Cardiac muscle cell (in vitro differentiated cells and primary cell): ENCODE measurements around the gene ZC3H12A. TPM values are rescaled to one million over a fixed set of nuclear protein-coding genes. Genes with fewer than 3 reads are reported as not detected.

Experiments
- DNase-seq, 2 donors: peaks; one replicate each; pipeline versions ENCODE4 v3.0.0 to v3.0.0-alpha.2; 2010 to 2017; ENCODE audit warnings: low read depth in 1 of 2, low spot score in 1 of 2
- H3K27ac ChIP-seq: fragments of 200-600 bp; sonication (generic); 2 replicates; pipeline ENCODE4 v1.5.1; 2016
- H3K27me3 ChIP-seq: fragments of 200-600 bp; sonication (generic); 2 replicates; pipeline ENCODE4 v1.6.0; 2016; ENCODE audit warnings: control low read depth
- H3K36me3 ChIP-seq: fragments of 200-600 bp; sonication (generic); 2 replicates; pipeline ENCODE4 v1.5.1; 2016; ENCODE audit warnings: control low read depth
- H3K4me1 ChIP-seq: fragments of 200-600 bp; sonication (generic); 2 replicates; pipeline ENCODE4 v1.8.1; 2017; ENCODE audit warnings: low read depth, mild to moderate bottlenecking, mixed run types
- H3K4me3 ChIP-seq: fragments of 200-600 bp; sonication (generic); 2 replicates; pipeline ENCODE4 v1.5.1; 2016; ENCODE audit warnings: mild to moderate bottlenecking
- H3K9me3 ChIP-seq: fragments of 200-600 bp; sonication (generic); 2 replicates; pipeline ENCODE4 v1.5.1; 2017; ENCODE audit warnings: low read depth, mild to moderate bottlenecking, control low read depth
- polyA plus RNA-seq: library from polyadenylated mRNA; unstranded; fragments of >200 nt; fragmentation: Nextera tagmentation; extraction: Ambion mirVana; gene quantifications from 2 replicates; pipeline ENCODE4 v1.2.1, GENCODE V29; 2016
- total RNA-seq: library from RNA; depleted of rRNA; stranded (reverse); fragments of >200 nt; gene quantifications from 2 replicates; pipeline ENCODE4 v1.2.3, GENCODE V29; 2016
- TF ChIP-seq, protein P1 (sequence below): IDR thresholded peaks from 2 replicates; pipeline ENCODE4 v1.5.1; 2012; ENCODE audit warnings: low read depth, mild to moderate bottlenecking, low read length

Gene ZC3H12A
- total and polyA plus RNA-seq, 2 experiments from 2014 or later: 5.2 to 14.0 TPM

DNA sequence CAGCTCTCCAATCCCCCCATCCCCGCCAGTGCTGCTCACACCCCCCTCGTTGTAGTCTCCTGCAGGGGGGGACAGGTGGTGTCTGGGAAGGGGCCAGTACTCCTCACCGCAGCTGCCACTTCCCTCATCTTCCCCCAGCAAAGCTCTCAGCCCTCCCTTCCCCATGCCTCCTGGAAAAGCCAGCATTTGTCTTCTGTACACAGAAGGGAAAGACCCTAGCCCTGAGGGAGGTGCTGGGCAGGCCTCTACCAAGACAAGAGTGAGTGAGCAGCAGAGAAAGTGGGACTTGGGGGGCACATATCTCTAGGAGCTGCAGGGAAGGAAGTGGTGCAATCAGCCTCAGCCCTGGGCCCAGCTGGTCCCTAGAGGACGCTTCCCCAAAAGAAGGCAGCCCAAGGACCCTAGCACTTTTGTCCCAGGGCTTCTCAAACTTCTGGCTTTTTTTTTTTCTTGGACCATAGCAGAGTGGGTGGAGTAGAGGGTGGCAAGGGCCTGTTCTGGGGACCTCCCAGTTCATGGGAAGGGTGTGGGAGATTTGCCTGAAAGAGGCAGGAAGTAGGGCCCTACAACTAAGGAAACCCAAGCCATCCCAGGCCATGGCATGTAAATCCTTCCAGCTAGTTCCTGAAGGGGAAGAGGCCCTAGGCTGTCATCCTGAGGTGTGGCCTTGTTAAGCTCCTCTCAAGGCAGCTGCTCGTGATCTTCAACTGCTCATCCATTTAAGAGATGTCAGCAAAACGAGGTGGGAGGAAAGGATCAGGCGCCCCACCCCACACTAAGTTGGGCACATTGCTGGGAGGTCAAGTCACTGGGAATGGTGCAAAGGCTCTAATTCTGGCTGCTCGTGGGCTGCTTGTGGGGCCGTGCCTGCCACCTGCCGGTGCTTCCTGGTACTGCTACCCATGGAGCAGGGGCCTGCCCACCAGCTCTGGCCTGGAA lies 12.6 kb downstream of the ZC3H12A start:
- H3K36me3 ChIP-seq: peaks cover 4% of the 10 kb centered on the region
- H3K4me3 ChIP-seq: no peak overlapping the region
- H3K4me1 ChIP-seq: no peaks in the 10 kb centered on the region
- H3K9me3 ChIP-seq: no peaks in the 10 kb centered on the region
- TF ChIP-seq, protein P1, sequence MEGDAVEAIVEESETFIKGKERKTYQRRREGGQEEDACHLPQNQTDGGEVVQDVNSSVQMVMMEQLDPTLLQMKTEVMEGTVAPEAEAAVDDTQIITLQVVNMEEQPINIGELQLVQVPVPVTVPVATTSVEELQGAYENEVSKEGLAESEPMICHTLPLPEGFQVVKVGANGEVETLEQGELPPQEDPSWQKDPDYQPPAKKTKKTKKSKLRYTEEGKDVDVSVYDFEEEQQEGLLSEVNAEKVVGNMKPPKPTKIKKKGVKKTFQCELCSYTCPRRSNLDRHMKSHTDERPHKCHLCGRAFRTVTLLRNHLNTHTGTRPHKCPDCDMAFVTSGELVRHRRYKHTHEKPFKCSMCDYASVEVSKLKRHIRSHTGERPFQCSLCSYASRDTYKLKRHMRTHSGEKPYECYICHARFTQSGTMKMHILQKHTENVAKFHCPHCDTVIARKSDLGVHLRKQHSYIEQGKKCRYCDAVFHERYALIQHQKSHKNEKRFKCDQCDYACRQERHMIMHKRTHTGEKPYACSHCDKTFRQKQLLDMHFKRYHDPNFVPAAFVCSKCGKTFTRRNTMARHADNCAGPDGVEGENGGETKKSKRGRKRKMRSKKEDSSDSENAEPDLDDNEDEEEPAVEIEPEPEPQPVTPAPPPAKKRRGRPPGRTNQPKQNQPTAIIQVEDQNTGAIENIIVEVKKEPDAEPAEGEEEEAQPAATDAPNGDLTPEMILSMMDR: peak; percentile 99
- no peak overlapping the region for H3K27ac ChIP-seq
- peak; percentile 75 to 82 for DNase-seq
- no peaks in the 10 kb centered on the region for H3K27me3 ChIP-seq

DNA sequence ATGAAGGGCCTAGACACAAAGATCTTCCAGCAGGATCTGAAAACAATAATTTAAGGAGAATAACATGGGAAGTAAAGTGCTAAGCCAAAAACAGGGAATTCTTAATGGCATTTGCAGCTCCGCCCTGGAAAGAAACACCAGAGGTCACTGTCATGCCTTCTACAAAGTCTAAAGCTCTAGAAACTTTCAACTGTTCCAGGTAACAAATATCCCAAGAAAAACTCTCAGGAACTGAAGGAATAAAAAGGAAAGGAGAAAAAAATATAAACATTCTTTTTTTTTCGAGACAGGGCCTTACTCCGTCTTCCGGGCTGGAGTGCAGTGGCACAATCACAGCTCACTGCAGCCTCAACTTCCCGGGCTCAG lies 13.2 kb downstream of the ZC3H12A start:
- H3K4me3 ChIP-seq: no peak overlapping the region
- no peak for DNase-seq
- H3K27ac ChIP-seq: peak overlapping the region; percentile 7
- TF ChIP-seq, protein P1: no peak
- peaks cover 5% of the 10 kb centered on the region for H3K36me3 ChIP-seq
- no peaks in the 10 kb centered on the region for H3K9me3 ChIP-seq
- H3K27me3 ChIP-seq: no peaks in the 10 kb centered on the region
- H3K4me1 ChIP-seq: no peaks in the 10 kb centered on the region

DNA sequence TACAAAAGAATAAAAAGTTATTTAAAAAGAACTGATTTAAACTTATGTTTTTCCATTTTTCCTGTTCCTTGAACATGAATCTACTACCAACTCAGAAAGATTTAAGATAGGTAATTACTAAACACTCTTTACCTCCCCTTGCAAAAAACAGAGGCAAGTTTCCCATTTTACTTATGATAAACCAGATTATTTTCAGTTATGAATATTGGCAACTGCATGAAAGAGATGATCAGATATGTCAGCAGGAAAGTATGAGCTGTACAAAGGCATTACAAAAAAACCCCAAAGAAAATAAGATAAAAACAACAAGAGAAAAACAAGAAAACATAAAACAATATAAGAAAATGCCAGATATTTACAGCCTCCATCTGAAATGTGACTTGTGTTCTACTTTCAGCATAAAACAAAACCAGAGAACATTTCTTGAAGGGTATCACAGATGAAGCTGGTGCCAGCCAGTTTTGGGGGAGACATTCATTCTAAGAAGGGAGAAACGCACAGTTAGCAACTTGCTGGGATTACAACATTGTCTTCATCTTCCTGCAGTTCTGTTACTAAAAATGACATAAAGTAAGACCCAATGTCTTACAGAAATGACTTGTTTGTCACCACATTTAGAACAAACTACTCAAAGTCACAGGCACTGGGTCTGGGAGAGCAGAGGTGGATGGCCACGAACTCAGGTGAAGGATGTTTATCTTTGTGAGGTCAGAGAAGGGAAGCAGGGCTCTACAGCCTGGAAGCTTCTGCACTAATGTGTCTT lies 19.1 kb downstream of the ZC3H12A start:
- no peaks in the 10 kb centered on the region for H3K4me1 ChIP-seq
- TF ChIP-seq, protein P1: no peak
- H3K4me3 ChIP-seq: no peak overlapping the region
- no peak for DNase-seq
- H3K27ac ChIP-seq: no peak overlapping the region
- H3K9me3 ChIP-seq: no peaks in the 10 kb centered on the region
- peaks cover 17% of the 10 kb centered on the region for H3K36me3 ChIP-seq
- no peaks in the 10 kb centered on the region for H3K27me3 ChIP-seq

DNA sequence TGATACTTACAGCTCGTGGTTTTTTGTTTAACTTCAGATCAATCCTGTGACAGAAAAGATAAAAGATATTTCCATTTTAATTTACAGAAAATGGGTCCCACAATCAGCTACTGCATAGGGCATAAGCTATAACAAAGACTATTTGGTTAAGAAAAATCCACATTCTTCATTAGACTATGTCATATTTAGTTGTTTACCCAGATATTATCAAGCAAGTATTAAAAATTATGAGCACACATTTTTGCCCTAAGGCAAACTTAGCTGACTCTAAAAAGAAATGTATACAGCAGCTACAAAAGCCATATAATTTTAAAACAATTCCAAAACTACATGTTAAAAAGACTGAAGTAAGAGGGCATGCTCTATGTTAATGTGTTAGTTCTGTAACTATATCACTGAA lies 21.5 kb downstream of the ZC3H12A start:
- H3K4me1 ChIP-seq: no peaks in the 10 kb centered on the region
- TF ChIP-seq, protein P1: no peak
- H3K4me3 ChIP-seq: no peak overlapping the region
- peaks cover 27% of the 10 kb centered on the region for H3K36me3 ChIP-seq
- H3K9me3 ChIP-seq: no peaks in the 10 kb centered on the region
- DNase-seq: no peak
- no peaks in the 10 kb centered on the region for H3K27me3 ChIP-seq
- no peak overlapping the region for H3K27ac ChIP-seq

DNA sequence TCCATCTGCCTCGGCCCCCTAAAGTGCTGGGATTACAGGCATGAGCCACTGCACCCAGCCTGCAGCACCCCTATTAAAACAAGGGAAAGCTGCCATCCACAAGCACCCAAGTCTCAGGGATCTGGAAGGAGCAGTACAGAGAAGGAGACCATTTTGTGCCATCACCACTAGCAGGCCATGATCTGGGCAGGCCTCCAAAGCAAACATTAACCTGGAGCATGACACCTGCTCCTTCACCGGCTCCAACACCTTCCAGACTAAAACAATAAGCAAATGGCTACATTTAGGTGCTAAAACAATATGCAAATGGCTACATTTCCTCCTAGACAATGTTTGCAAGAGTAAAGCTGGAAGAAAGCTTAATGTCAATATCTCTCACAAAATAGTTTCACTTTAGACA lies 23.5 kb downstream of the ZC3H12A start:
- TF ChIP-seq, protein P1: no peak
- peaks cover 29% of the 10 kb centered on the region for H3K36me3 ChIP-seq
- DNase-seq: no peak

More for the DNA sequence above, 23.5 kb downstream of the ZC3H12A start:
- Histone ChIP-seq H3K27me3 (no peaks in the 10 kb centered on the region), H3K27ac (no peak overlapping the region), H3K4me1 (no peaks in the 10 kb centered on the region), H3K4me3 (no peak overlapping the region), H3K9me3 (no peaks in the 10 kb centered on the region)
